Right kidney (tissue), 1 donor: ENCODE results near the gene PHYHD1.

Experiments used
- DNase-seq: peaks from one replicate; pipeline ENCODE4 v3.0.0-alpha.2; 2016

PHYHD1 gene

GRCh38 chr9:128899566-128900322 is 21.0 kb upstream of the PHYHD1 start:
- DNase-seq: no peak

- DNase-seq: no peak
Observed at GRCh38 chr9:128901379-128901778, 19.4 kb upstream of the PHYHD1 start.

GRCh38 chr9:128901822-128902221 is 19.0 kb upstream of the PHYHD1 start:
- no peak for DNase-seq

GRCh38 chr9:128902351-128903078 is 18.3 kb upstream of the PHYHD1 start:
- no peak for DNase-seq

GRCh38 chr9:128903079-128903461 is 17.7 kb upstream of the PHYHD1 start:
- DNase-seq: no peak

- no peak for DNase-seq
Observed at GRCh38 chr9:128903871-128904620, 16.7 kb upstream of the PHYHD1 start.

GRCh38 chr9:128905964-128906363 is 14.8 kb upstream of the PHYHD1 start:
- no peak for DNase-seq

GRCh38 chr9:128906741-128907140 is 14.0 kb upstream of the PHYHD1 start:
- no peak for DNase-seq

GRCh38 chr9:128908372-128908771 is 12.4 kb upstream of the PHYHD1 start:
- DNase-seq: no peak

GRCh38 chr9:128909859-128910258 is 10.9 kb upstream of the PHYHD1 start:
- DNase-seq: no peak

GRCh38 chr9:128910906-128911305 is 9.9 kb upstream of the PHYHD1 start:
- no peak for DNase-seq

GRCh38 chr9:128911529-128912035 is 9.2 kb upstream of the PHYHD1 start:
- no peak for DNase-seq

GRCh38 chr9:128912270-128912853 is 8.4 kb upstream of the PHYHD1 start:
- DNase-seq: no peak

GRCh38 chr9:128913048-128913900 is 7.5 kb upstream of the PHYHD1 start:
- DNase-seq: no peak

GRCh38 chr9:128913995-128914772 is 6.6 kb upstream of the PHYHD1 start:
- no peak for DNase-seq

GRCh38 chr9:128916204-128916603 is 4.6 kb upstream of the PHYHD1 start:
- no peak for DNase-seq

- no peak for DNase-seq
Observed at GRCh38 chr9:128916745-128917144, 4.0 kb upstream of the PHYHD1 start.

- no peak for DNase-seq
Observed at GRCh38 chr9:128917151-128917849, 3.5 kb upstream of the PHYHD1 start.

- no peak for DNase-seq
Observed at GRCh38 chr9:128918921-128919320, 1.9 kb upstream of the PHYHD1 start.
